IMR-90 (cell line): ENCODE measurements around the gene ARF5. TPM values are rescaled to one million over a fixed set of nuclear protein-coding genes. Genes with fewer than 3 reads are reported as not detected.

Experiments used
- ATAC-seq: fragments of 200-7000 bp; cut with Tn5 transposase; 2 replicates; pipeline ENCODE4 v1.9.1; 2020; ENCODE audit warnings: low read depth, mild to moderate bottlenecking, moderate library complexity
- BruUV-seq: library from RNA; stranded (reverse); fragments of 400-500 nt; replicated peaks from 2 replicates; lab custom pipeline; 2021; lab: Mats Ljungman, UMichigan
- CTCF ChIA-PET: fragments of 300-600 bp; formaldehyde crosslinking; extraction: SDS; loops from one replicate; lab custom pipeline; 2021; ENCODE audit warnings: antibody characterized with exemption; lab: Yijun Ruan, JAX
- POLR2A ChIA-PET: fragments of 300-600 bp; sonication (Branson Sonifier 250); formaldehyde crosslinking; loops from one replicate; lab custom pipeline; 2022; ENCODE audit warnings: antibody characterized with exemption; ENCODE audit not compliant: unreplicated experiment; lab: Charles Lee
- DNase-seq: peaks from one replicate; pipeline ENCODE4 v3.0.0; 2013
- H2AFZ ChIP-seq: replicated peaks from 2 replicates; pipeline ENCODE3; 2013; ENCODE audit warnings: low read length, mild to moderate bottlenecking; ENCODE audit not compliant: poor library complexity
- H2AK5ac ChIP-seq: 2 replicates; pipeline ENCODE4 v1.6.1; 2013; ENCODE audit warnings: low read depth, low read length, inconsistent platforms
- H2AK9ac ChIP-seq: replicated peaks from 2 replicates; pipeline ENCODE3; 2013; ENCODE audit warnings: mild to moderate bottlenecking, low read depth, low read length, moderate library complexity; ENCODE audit not compliant: poor library complexity
- H2BK120ac ChIP-seq: 2 replicates; pipeline ENCODE4 v1.6.1; 2013; ENCODE audit warnings: low read depth, low read length, inconsistent platforms
- H2BK15ac ChIP-seq: 3 replicates; pipeline ENCODE4 v1.6.1; 2013; ENCODE audit warnings: low read depth, low read length, inconsistent platforms
- H2BK20ac ChIP-seq: 2 replicates; pipeline ENCODE4 v1.6.1; 2013; ENCODE audit warnings: low read depth, mild to moderate bottlenecking, inconsistent platforms, low read length, moderate library complexity
- H2BK5ac ChIP-seq: 2 replicates; pipeline ENCODE4 v1.6.1; 2013; ENCODE audit warnings: mild to moderate bottlenecking, low read depth, low read length, inconsistent platforms; ENCODE audit not compliant: poor library complexity, severe bottlenecking
- H3K14ac ChIP-seq: replicated peaks from 2 replicates; pipeline ENCODE4 v1.6.1; 2013; ENCODE audit warnings: low read depth, low read length, inconsistent platforms
- H3K18ac ChIP-seq: 2 replicates; pipeline ENCODE4 v1.6.1; 2013; ENCODE audit warnings: low read depth, low read length, control low read depth
- H3K23ac ChIP-seq: 2 replicates; pipeline ENCODE4 v1.6.1; 2013; ENCODE audit warnings: low read depth, low read length, inconsistent platforms
- H3K27ac ChIP-seq: 2 replicates; pipeline ENCODE4 v1.5.1; 2013; ENCODE audit warnings: mild to moderate bottlenecking, control low read depth, low read length; ENCODE audit not compliant: insufficient read depth
- H3K27me3 ChIP-seq: 2 replicates; pipeline ENCODE4 v1.6.1; 2013; ENCODE audit warnings: low read length; ENCODE audit not compliant: control insufficient read depth, insufficient read depth
- H3K36me3 ChIP-seq: 2 replicates; pipeline ENCODE4 v1.6.1; 2013; ENCODE audit warnings: low read length, mixed read lengths; ENCODE audit not compliant: control insufficient read depth, insufficient read depth
- H3K4ac ChIP-seq: 2 replicates; pipeline ENCODE4 v1.6.1; 2013; ENCODE audit warnings: low read depth, low read length, inconsistent platforms
- H3K4me1 ChIP-seq: 2 replicates; pipeline ENCODE4 v1.6.1; 2013; ENCODE audit warnings: low read length, mixed read lengths; ENCODE audit not compliant: control insufficient read depth, insufficient read depth
- H3K4me2 ChIP-seq: 2 replicates; pipeline ENCODE4 v1.6.1; 2013; ENCODE audit warnings: low read depth, mild to moderate bottlenecking, control low read depth, low read length, moderate library complexity
- H3K4me3 ChIP-seq: 2 replicates; pipeline ENCODE4 v1.5.1; 2013; ENCODE audit warnings: low read depth, mild to moderate bottlenecking, control low read depth, low read length, moderate library complexity; ENCODE audit not compliant: insufficient read depth
- H3K56ac ChIP-seq: 2 replicates; pipeline ENCODE4 v1.6.1; 2013; ENCODE audit warnings: low read length, inconsistent platforms; ENCODE audit not compliant: insufficient read depth; ENCODE audit errors: extremely low read depth
- H3K79me1 ChIP-seq, 2 experiments: 2 replicates each; pipeline ENCODE4 v1.6.1; 2013; ENCODE audit warnings: low read length in 2 of 2, inconsistent platforms in 1 of 2, low read depth in 1 of 2
- H3K9ac ChIP-seq: 2 replicates; pipeline ENCODE4 v1.6.1; 2013; ENCODE audit warnings: low read depth, low read length, control low read depth
- H3K9me1 ChIP-seq: 2 replicates; pipeline ENCODE4 v1.6.1; 2013; ENCODE audit warnings: low read length, inconsistent platforms; ENCODE audit not compliant: insufficient read depth
- H3K9me3 ChIP-seq: 2 replicates; pipeline ENCODE4 v1.6.1; 2013; ENCODE audit warnings: low read length; ENCODE audit not compliant: control insufficient read depth, insufficient read depth
- H4K20me1 ChIP-seq: 2 replicates; pipeline ENCODE4 v1.6.1; 2013; ENCODE audit warnings: low read length, inconsistent platforms; ENCODE audit not compliant: insufficient read depth
- H4K5ac ChIP-seq: 2 replicates; pipeline ENCODE4 v1.6.1; 2013; ENCODE audit warnings: mild to moderate bottlenecking, low read depth, low read length, control low read depth
- H4K8ac ChIP-seq, 2 experiments: 2 replicates each; pipeline ENCODE4 v1.6.1; 2013; ENCODE audit warnings: low read depth in 2 of 2, low read length in 2 of 2, control low read depth in 1 of 2, inconsistent platforms in 1 of 2
- H4K91ac ChIP-seq: 2 replicates; pipeline ENCODE4 v1.6.1; 2013; ENCODE audit warnings: low read depth, low read length, inconsistent platforms; ENCODE audit not compliant: insufficient read depth
- BHLHE40 ChIP-seq: fragments of 150-350 bp; IDR thresholded peaks from 2 replicates; pipeline ENCODE4 v1.6.1; 2016; ENCODE audit warnings: mild to moderate bottlenecking, low read depth, low read length
- CHD1 ChIP-seq: IDR thresholded peaks from 2 replicates; pipeline ENCODE4 v1.6.1; 2012; ENCODE audit warnings: low read depth, low read length, improper control_type of control experiment
- CTCF ChIP-seq: conservative IDR thresholded peaks from 2 replicates; pipeline ENCODE4 v1.5.1; 2012; ENCODE audit warnings: mild to moderate bottlenecking, low read depth, low read length, improper control_type of control experiment
- FOS ChIP-seq: fragments of 150-350 bp; IDR thresholded peaks from 2 replicates; pipeline ENCODE4 v1.6.1; 2016; ENCODE audit warnings: low read depth, low read length
- MAFK ChIP-seq: IDR thresholded peaks from 2 replicates; pipeline ENCODE4 v1.6.1; 2012; ENCODE audit warnings: low read depth, low read length, improper control_type of control experiment
- MXI1 ChIP-seq: IDR thresholded peaks from 2 replicates; pipeline ENCODE4 v1.6.1; 2012; ENCODE audit warnings: low read depth, mild to moderate bottlenecking, low read length, moderate library complexity, borderline replicate concordance
- NFE2L2 ChIP-seq: fragments of 150-350 bp; IDR thresholded peaks from 2 replicates; pipeline ENCODE4 v1.6.1; 2016; ENCODE audit warnings: low read depth, mild to moderate bottlenecking, low read length
- POLR2A ChIP-seq: IDR thresholded peaks from 2 replicates; pipeline ENCODE4 v1.6.1; 2012; ENCODE audit warnings: mild to moderate bottlenecking, low read depth, low read length
- SMC3 ChIP-seq: fragments of 150-350 bp; IDR thresholded peaks from 2 replicates; pipeline ENCODE4 v1.6.1; 2016; ENCODE audit warnings: low read depth, mild to moderate bottlenecking, antibody characterized with exemption, low read length, moderate library complexity
- WGBS, 2 experiments: methylation state at CpG; one replicate each; pipeline versions ENCODE4 v1.1.5 to v1.1.7; 2013; ENCODE audit warnings: missing lambda C conversion rate in 2 of 2; ENCODE audit not compliant: insufficient read length in 1 of 2; ENCODE audit errors: extremely low coverage in 2 of 2; 5-methylcytosine and 5-hydroxymethylcytosine counted together
- dilution Hi-C: fragments of 300-500 bp; cut with HindIII; formaldehyde crosslinking; loops from one replicate; pipeline ENCODE4 v1.14.3; 2018; ENCODE audit warnings: low sequenced_read_pairs; ENCODE audit not compliant: unreplicated experiment
- in situ Hi-C: fragments of 300-500 bp; cut with MboI; formaldehyde crosslinking; loops from 3 replicates; pipeline ENCODE4 v1.14.3; 2019; ENCODE audit warnings: low sequenced_read_pairs, inconsistent platforms, mixed read lengths
- intact Hi-C: fragments of 100-400 bp; cut with micrococcal nuclease; formaldehyde crosslinking; loops from 2 replicates; pipeline ENCODE4 v1.10.0; 2022
- polyA plus RNA-seq, 3 experiments: library from polyadenylated mRNA; depleted of rRNA; stranded (reverse); fragments of >200 nt; gene quantifications; 2 replicates each; pipeline ENCODE4 v1.2.3, GENCODE V29; 2012; ENCODE audit warnings: low replicate concordance in 1 of 3
- total RNA-seq: library from RNA; depleted of rRNA; stranded (reverse); fragments of >200 nt; gene quantifications from 2 replicates; pipeline ENCODE4 v1.2.3, GENCODE V29; 2012

The ARF5 gene
- total and polyA plus RNA-seq, 2 of the 4 experiments (the other 2 are of a cell fraction): 128 to 274 TPM

- in situ Hi-C loops: no loop called here
- H4K20me1 ChIP-seq: peaks cover 7% of the 10 kb centered on the region
- POLR2A ChIA-PET: no interaction called here
These were observed 4.3 kb downstream of the ARF5 start for GRCh38 chr7:127592550-127592949.

More at GRCh38 chr7:127592550-127592949, 4.3 kb downstream of the ARF5 start:
- intact Hi-C loops (no loop called here), dilution Hi-C loops (no loop called here)
- Histone ChIP-seq H4K5ac (no peak overlapping the region), H3K18ac (no peak overlapping the region), H3K4ac (no peak overlapping the region), H3K36me3 (peaks cover 11% of the 10 kb centered on the region), H3K4me3 (no peak overlapping the region), H3K79me1 (peaks cover 11 to 21% of the 10 kb centered on the region in 2 experiments; a peak in 3 of 4 replicates), H2BK120ac (no peak overlapping the region), H3K56ac (no peak overlapping the region), H3K4me2 (no peak overlapping the region), H2BK20ac (no peak overlapping the region), H2BK15ac (no peak overlapping the region), H3K9me3 (no peaks in the 10 kb centered on the region), H4K91ac (no peak overlapping the region), H3K27me3 (peaks cover 3% of the 10 kb centered on the region), H3K27ac (no peak overlapping the region), H3K4me1 (peaks cover 6% of the 10 kb centered on the region), H3K23ac (no peak overlapping the region), H2AK9ac (no peak overlapping the region), H2AFZ (no peak overlapping the region), H3K9ac (no peak overlapping the region), H4K8ac (no peak overlapping the region), H2BK5ac (no peak overlapping the region), H2AK5ac (no peak overlapping the region), H3K14ac (no peak overlapping the region), H3K9me1 (peaks cover 3% of the 10 kb centered on the region; the same call in 1 of the 2 replicates)
- WGBS, 2 experiments: 83% methylated on average over 3 of the region's 4 CpGs; no CpG with 5 or more reads in 1 of the 2 experiments
- ATAC-seq (no peak), DNase-seq (no peak)
- CTCF ChIA-PET: interaction anchor here (1.3 kb wide), 1 partner anchor 37 kb away, joined by 8 read pairs; no protein-coding TSS in a partner anchor
- TF ChIP-seq POLR2A: no peak
- no peak for TF ChIP-seq CHD1
- no peak for TF ChIP-seq NFE2L2
- TF ChIP-seq MAFK: no peak
- TF ChIP-seq BHLHE40: no peak
- TF ChIP-seq CTCF: no peak
- no peak for TF ChIP-seq FOS
- TF ChIP-seq SMC3: no peak
- TF ChIP-seq MXI1: no peak
- BruUV-seq: no TSS peak
